Measurements from ENCODE around the gene RHEX. TPM values are rescaled to one million over a fixed set of nuclear protein-coding genes. Genes with fewer than 3 reads are reported as not detected.
"Not testable (repeated sequence)": the region's sequence is repeated elsewhere in the genome, so short reads cannot be mapped to it uniquely, and the experiment has no call there.

RHEX gene
- not detected in 2 replicates for total RNA-seq (2014; rRNA removed; shearing (Covaris generic))
- polyA plus RNA-seq (2014; cell fraction: nucleus; rRNA removed): not detected in 2 replicates

- DNase-seq (ENCODE audit: extremely low read depth, low read depth): not testable (repeated sequence)
Observed at GRCh38 chr1:206052919-206053610, at the start of gene RHEX. Gene RHEX, plus strand, starts transcription at chr1:206053173. Its CDS starts 44,656 bp downstream, at chr1:206097829.

GRCh38 chr1:206003854-206004800, 48.8 kb upstream of the RHEX start:
- DNase-seq (ENCODE audit: extremely low read depth, low read depth): no peak

GRCh38 chr1:206004826-206005225, 48.1 kb upstream of the RHEX start:
- no peak for DNase-seq (ENCODE audit: extremely low read depth, low read depth)

- no peak for DNase-seq (ENCODE audit: extremely low read depth, low read depth)
Observed at GRCh38 chr1:206005234-206005633, 47.7 kb upstream of the RHEX start.

GRCh38 chr1:206005778-206006180, 47.2 kb upstream of the RHEX start:
- no peak for DNase-seq (ENCODE audit: extremely low read depth, low read depth)

- no peak for DNase-seq (ENCODE audit: extremely low read depth, low read depth)
Observed at GRCh38 chr1:206006946-206007345, 46.0 kb upstream of the RHEX start.

GRCh38 chr1:206010060-206010459, 42.9 kb upstream of the RHEX start:
- no peak for DNase-seq (ENCODE audit: extremely low read depth, low read depth)

GRCh38 chr1:206011057-206011456, 41.9 kb upstream of the RHEX start:
- DNase-seq (ENCODE audit: extremely low read depth, low read depth): no peak

GRCh38 chr1:206012086-206012859, 40.7 kb upstream of the RHEX start:
- DNase-seq (ENCODE audit: extremely low read depth, low read depth): no peak

- no peak for DNase-seq (ENCODE audit: extremely low read depth, low read depth)
Observed at GRCh38 chr1:206013026-206013795, 39.8 kb upstream of the RHEX start.

- DNase-seq (ENCODE audit: extremely low read depth, low read depth): no peak
Observed at GRCh38 chr1:206014601-206015000, 38.4 kb upstream of the RHEX start.

GRCh38 chr1:206015071-206015470, 37.9 kb upstream of the RHEX start:
- DNase-seq (ENCODE audit: extremely low read depth, low read depth): no peak

- DNase-seq (ENCODE audit: extremely low read depth, low read depth): no peak
Observed at GRCh38 chr1:206020393-206021007, 32.5 kb upstream of the RHEX start.

- no peak for DNase-seq (ENCODE audit: extremely low read depth, low read depth)
Observed at GRCh38 chr1:206021008-206021625, 31.9 kb upstream of the RHEX start.

GRCh38 chr1:206021626-206022365, 31.2 kb upstream of the RHEX start:
- DNase-seq (ENCODE audit: extremely low read depth, low read depth): no peak

GRCh38 chr1:206022766-206023165, 30.2 kb upstream of the RHEX start:
- DNase-seq (ENCODE audit: extremely low read depth, low read depth): no peak

GRCh38 chr1:206023695-206024094, 29.3 kb upstream of the RHEX start, which contains the start of gene CTSE:
Gene CTSE, minus strand, starts transcription at chr1:206023895. Its CDS starts 104 bp downstream, at chr1:206023791.
- DNase-seq (ENCODE audit: extremely low read depth, low read depth): no peak

GRCh38 chr1:206025283-206025820, 27.6 kb upstream of the RHEX start:
- DNase-seq (ENCODE audit: extremely low read depth, low read depth): no peak
